Measurements from ENCODE around the gene HSPB1. TPM values are rescaled to one million over a fixed set of nuclear protein-coding genes. Genes with fewer than 3 reads are reported as not detected.

Gene HSPB1
- total and polyA plus RNA-seq, 2 of the 13 experiments (the other 11 are each of a cell fraction or from before 2014, with no cell fraction given): 21.0 to 38.6 TPM

GRCh38 chr7:76267107-76267893 is 35.2 kb upstream of the HSPB1 start (continued):
- TF ChIP-seq TRAFD1 (CRISPR knock-in tag; IDR thresholded peaks at IDR 0.05; ENCODE audit: borderline replicate concordance): no peak
- TF ChIP-seq SMAD9 (CRISPR knock-in tag; IDR thresholded peaks at IDR 0.05): no peak
- no peak for TF ChIP-seq NKX3-1 (CRISPR knock-in tag; IDR thresholded peaks at IDR 0.05)
- no peak for TF ChIP-seq ZNF580 (CRISPR knock-in tag; IDR thresholded peaks at IDR 0.05; ENCODE audit: borderline replicate concordance, low read depth)
- TF ChIP-seq ZFP90 (CRISPR knock-in tag; IDR thresholded peaks at IDR 0.05; ENCODE audit: borderline replicate concordance): no peak
- no peak for TF ChIP-seq ZNF781 (CRISPR knock-in tag; IDR thresholded peaks at IDR 0.05; ENCODE audit: borderline replicate concordance, not compliant biosample characterization)
- no peak for TF ChIP-seq TARDBP (CRISPR knock-in tag; IDR thresholded peaks at IDR 0.05)
- no peak for TF ChIP-seq ZNF503 (CRISPR knock-in tag; IDR thresholded peaks at IDR 0.05)

GRCh38 chr7:76267894-76268183 is 34.6 kb upstream of the HSPB1 start:
- H2AFZ ChIP-seq (ENCODE audit: low read length): no peak overlapping the region
- in situ Hi-C loops (cut with HindIII; ENCODE audit: extremely low pct_ligation_motif_present, low pct_unique_long_range_greater_than_20kb) (no loop called here), intact Hi-C loops (cut with micrococcal nuclease; ENCODE audit: unreplicated experiment) (no loop called here)
- no peaks in the 10 kb centered on the region for H3K36me3 ChIP-seq (replicated peaks in 1 of 2; ENCODE audit: control insufficient read depth in 1 of 2, insufficient read depth in 2 of 2, low read length in 2 of 2)
- ChIA-PET CTCF (ENCODE audit: low intra/inter-chr PET ratio, low total read pairs) (no interaction called here), POLR2A (no interaction called here)
- H3K9ac ChIP-seq (ENCODE audit: insufficient read depth, low read depth, low read length): no peak overlapping the region
- no peak overlapping the region for H3K4me3 ChIP-seq (replicated peaks in 1 of 3; ENCODE audit: insufficient read depth in 1 of 3, low read depth in 2 of 3, low read length in 3 of 3)
- DNase-seq (ENCODE audit: low spot score): no peak
- H3K79me2 ChIP-seq (ENCODE audit: insufficient read depth, low read length): no peaks in the 10 kb centered on the region
- 31% methylated on average over 4 of the region's 4 CpGs for WGBS (ENCODE audit: low lambda C conversion rate)
- no peak overlapping the region for H3K4me2 ChIP-seq (ENCODE audit: low read depth, low read length)
- no peak overlapping the region for H3K27ac ChIP-seq (ENCODE audit: extremely low read length, insufficient read depth, low read length)
- no TSS peak for BruUV-seq (replicated peaks)
- no peak for ATAC-seq
- no peaks in the 10 kb centered on the region for H3K9me3 ChIP-seq (ENCODE audit: low read length)
- H3K27me3 ChIP-seq (ENCODE audit: control insufficient read depth in 1 of 2, insufficient read depth in 2 of 2, low read length in 2 of 2): peaks cover 0 to 9% of the 10 kb centered on the region in 2 experiments; a peak in 3 of 5 replicates
- H3K4me1 ChIP-seq (ENCODE audit: insufficient read depth, low read length): peaks cover 6% of the 10 kb centered on the region
- no peaks in the 10 kb centered on the region for H4K20me1 ChIP-seq (ENCODE audit: insufficient read depth, low read length)
- no peak for FAIRE-seq
- TF ChIP-seq ARID5B (CRISPR knock-in tag; IDR thresholded peaks at IDR 0.05): no peak
- TF ChIP-seq GRHL1 (CRISPR knock-in tag; conservative IDR thresholded peaks at IDR 0.05): no peak
- no peak for TF ChIP-seq ZBTB42 (CRISPR knock-in tag; IDR thresholded peaks at IDR 0.05)

Data from HepG2 (cell line).